Right lobe of liver (tissue), 6 donors: ENCODE data around the gene PKIB. TPM values are rescaled to one million over a fixed set of nuclear protein-coding genes. Genes with fewer than 3 reads are reported as not detected.

ENCODE experiments used
- ATAC-seq, 4 donors: fragments of 200-7000 bp; cut with Tn5 transposase; one replicate each; pipeline ENCODE4 v1.9.1; 2020; ENCODE audit warnings: mild to moderate bottlenecking in 4 of 4, moderate library complexity in 4 of 4
- DNase-seq, 3 donors: peaks; one replicate each; pipeline ENCODE4 v3.0.0-alpha.2; 2020
- H3K27ac ChIP-seq, 3 donors: fragments of 200-600 bp; one replicate each; pipeline ENCODE4 v1.8.0; 2022
- H3K27me3 ChIP-seq, 2 donors: fragments of 200-600 bp; one replicate each; pipeline ENCODE4 v1.8.0; 2022
- H3K36me3 ChIP-seq, 4 donors: fragments of 200-600 bp; sonication (generic) in 1 of 4; one replicate each; pipeline versions ENCODE4 v1.5.1 to v1.8.0; 2017 to 2022; ENCODE audit warnings: control low read depth in 1 of 4
- H3K4me1 ChIP-seq, 4 donors: fragments of 200-600 bp; sonication (generic) in 1 of 4; one replicate each; pipeline versions ENCODE4 v1.5.1 to v1.8.0; 2017 to 2022; ENCODE audit warnings: control low read depth in 1 of 4
- H3K4me3 ChIP-seq, 3 donors: fragments of 200-600 bp; one replicate each; pipeline ENCODE4 v1.8.0; 2022
- H3K9me3 ChIP-seq, 4 donors: fragments of 200-600 bp; sonication (generic) in 1 of 4; one replicate each; pipeline versions ENCODE4 v1.5.1 to v1.8.0; 2017 to 2022; ENCODE audit warnings: control low read depth in 1 of 4
- CTCF ChIP-seq, 4 donors: fragments of 200-600 bp in 3 of 4; fragments of 450-650 bp in 1 of 4; IDR thresholded peaks; one replicate each; pipeline versions ENCODE4 v1.5.1 to v1.8.0; 2016 to 2022; ENCODE audit warnings: antibody characterized with exemption in 4 of 4, mild to moderate bottlenecking in 2 of 4
- POLR2A ChIP-seq: fragments of 450-650 bp; IDR thresholded peaks from one replicate; pipeline ENCODE4 v1.6.1; 2017; ENCODE audit warnings: antibody characterized with exemption, mild to moderate bottlenecking
- WGBS: methylation state at CpG from one replicate; pipeline ENCODE4 v1.1.6; 2018; ENCODE audit warnings: low coverage, low lambda C conversion rate; ENCODE audit not compliant: insufficient coverage; ENCODE audit errors: missing lambda C conversion rate; 5-methylcytosine and 5-hydroxymethylcytosine counted together
- intact Hi-C, 2 donors: fragments of 100-400 bp; cut with DNase I; formaldehyde crosslinking; loops; one replicate each; pipeline versions ENCODE4 v1.11.2 to v1.14.1; 2022
- total RNA-seq, 6 experiments: library from RNA; depleted of rRNA in 2 of 6; stranded (reverse); fragments of >200 nt in 2 of 6; fragmentation: NEBNext Ultra II Directional in 3 of 6; extraction: Animal tissue kit (Norgen Biotek cat#: 25700) in 3 of 6; gene quantifications; one replicate each; pipeline versions ENCODE4 v1.1.0 to v1.2.4, GENCODE V29; 2016 to 2023
- donor health status: DM: no; HTN: yes; CAD: no.
- donor health status: DM: no; HTN: no; CAD: no.
- donor health status: DM: no; HTN: no; CAD: no.
- donor health status: DM: no; HTN: yes; CAD: no.
- donor health status: DM: no; HTN: yes; CAD: no.

PKIB gene
- total RNA-seq, 6 experiments from 2014 or later, result 2.4 to 12.1 (median 4.1) TPM

GRCh38 chr6:122647765-122648164, 37.6 kb downstream of the PKIB start:
- H3K27me3 ChIP-seq, result no peaks in the 10 kb centered on the region
- 56% methylated on average over 3 of the region's 3 CpGs for WGBS
- H3K4me3 ChIP-seq, result no peak overlapping the region
- H3K27ac ChIP-seq, result no peak overlapping the region
- TF ChIP-seq CTCF (IDR thresholded peaks at IDR 0.05), result no peak
- TF ChIP-seq POLR2A, result no peak
- intact Hi-C loops, result no loop called here
- H3K9me3 ChIP-seq, result no peaks in the 10 kb centered on the region
- H3K36me3 ChIP-seq, result no peaks in the 10 kb centered on the region
- no peak for ATAC-seq
- no peak for DNase-seq
- H3K4me1 ChIP-seq, result no peaks in the 10 kb centered on the region

GRCh38 chr6:122648726-122649125, 38.5 kb downstream of the PKIB start:
- Histone ChIP-seq H3K9me3 (no peaks in the 10 kb centered on the region), H3K27me3 (no peaks in the 10 kb centered on the region), H3K36me3 (no peaks in the 10 kb centered on the region), H3K4me3 (no peak overlapping the region), H3K4me1 (no peaks in the 10 kb centered on the region), H3K27ac (no peak overlapping the region)
- intact Hi-C loops, result no loop called here
- ATAC-seq, result no peak
- 80% methylated on average over 2 of the region's 2 CpGs for WGBS
- DNase-seq, result no peak
- TF ChIP-seq CTCF (IDR thresholded peaks at IDR 0.05) (no peak), POLR2A (no peak)

GRCh38 chr6:122649701-122650100, 39.5 kb downstream of the PKIB start:
- ATAC-seq (no peak), DNase-seq (no peak)
- TF ChIP-seq CTCF (IDR thresholded peaks at IDR 0.05), result no peak
- no peak for TF ChIP-seq POLR2A
- Histone ChIP-seq H3K36me3 (no peaks in the 10 kb centered on the region), H3K4me3 (no peak overlapping the region), H3K27me3 (no peaks in the 10 kb centered on the region), H3K9me3 (no peaks in the 10 kb centered on the region), H3K4me1 (no peaks in the 10 kb centered on the region), H3K27ac (no peak overlapping the region)
- 81% methylated on average over 3 of the region's 3 CpGs for WGBS
- intact Hi-C loops, result no loop called here

DNA sequence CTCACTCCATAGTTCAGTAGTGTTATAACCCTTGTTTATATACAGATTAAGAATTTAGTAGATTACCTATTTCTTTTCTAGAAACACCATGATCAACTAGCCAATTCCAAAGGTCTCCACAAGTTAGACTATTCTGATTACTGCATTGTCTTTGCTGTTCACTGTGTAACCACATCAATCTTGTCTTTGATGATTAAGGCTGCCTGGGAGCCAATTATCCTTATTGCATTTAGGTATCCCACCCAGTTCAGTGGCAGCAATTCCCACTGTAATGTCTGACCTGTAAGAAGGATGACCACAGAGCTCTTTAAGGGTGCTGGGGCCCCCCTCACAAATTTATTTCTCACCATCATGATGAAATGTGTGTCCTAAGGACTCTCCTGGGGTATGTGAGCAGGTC, 40.2 kb downstream of the PKIB start:
- DNase-seq (no peak), ATAC-seq (no peak)
- Histone ChIP-seq H3K27me3 (no peaks in the 10 kb centered on the region), H3K4me3 (no peak overlapping the region), H3K4me1 (no peaks in the 10 kb centered on the region), H3K9me3 (no peaks in the 10 kb centered on the region), H3K36me3 (no peaks in the 10 kb centered on the region), H3K27ac (no peak overlapping the region)
- TF ChIP-seq POLR2A (no peak), CTCF (IDR thresholded peaks at IDR 0.05) (no peak)
- intact Hi-C loops, result no loop called here

DNA sequence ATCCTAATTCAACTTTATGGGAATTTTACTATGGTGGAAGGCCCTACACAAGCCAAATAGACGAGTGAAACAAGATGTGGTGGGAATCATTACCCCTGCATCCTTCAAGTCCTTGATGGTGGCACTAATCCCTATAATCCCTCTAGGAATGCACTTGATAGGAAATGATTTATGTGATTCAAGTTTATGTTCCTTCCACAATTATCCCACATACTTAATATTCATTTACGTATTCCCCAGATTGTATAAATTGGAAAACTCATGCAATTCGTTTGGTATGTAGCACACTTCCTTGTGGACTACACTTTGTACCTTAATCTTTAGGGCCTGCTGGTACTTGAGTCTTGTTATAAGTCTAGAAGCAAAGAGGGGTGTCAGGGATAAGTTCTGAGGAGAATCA, 40.8 kb downstream of the PKIB start:
- Histone ChIP-seq H3K9me3 (no peaks in the 10 kb centered on the region), H3K27me3 (no peaks in the 10 kb centered on the region), H3K36me3 (no peaks in the 10 kb centered on the region), H3K4me3 (no peak overlapping the region), H3K4me1 (no peaks in the 10 kb centered on the region), H3K27ac (no peak overlapping the region)
- whole genome bisulfite sequencing, result 71% methylated on average over 3 of the region's 3 CpGs
- ATAC-seq (no peak), DNase-seq (no peak)
- intact Hi-C loops, result no loop called here
- TF ChIP-seq POLR2A (no peak), CTCF (IDR thresholded peaks at IDR 0.05) (no peak)
